ENCODE results near the gene COL18A1.

- TF ChIP-seq TAF1 (IDR thresholded peaks at IDR 0.05; ENCODE audit: low read depth, low read length) (no peak), CTCF (IDR thresholded peaks at IDR 0.05; ENCODE audit: control extremely low read depth in 1 of 3, insufficient read depth in 1 of 3, low read depth in 1 of 3, low read length in 3 of 3) (no peak), GABPA (IDR thresholded peaks at IDR 0.05; ENCODE audit: borderline replicate concordance, insufficient read depth, low read length) (no peak), CHD2 (IDR thresholded peaks at IDR 0.05; ENCODE audit: low read length) (no peak), BRCA1 (IDR thresholded peaks at IDR 0.05; ENCODE audit: low read depth, low read length) (no peak), POLR2A (IDR thresholded peaks at IDR 0.05; ENCODE audit: control extremely low read depth in 1 of 2, low read depth in 2 of 2, low read length in 2 of 2) (no peak), EZH2 (IDR thresholded peaks at IDR 0.05; ENCODE audit: low read depth, low read length, severe bottlenecking) (no peak), EP300 (IDR thresholded peaks at IDR 0.05; ENCODE audit: borderline replicate concordance in 1 of 2, low read depth in 2 of 2, low read length in 2 of 2) (no peak)
Observed at GRCh38 chr21:45467221-45467779, 62.3 kb downstream of the COL18A1 start.

Measured in H1 (cell line).